Upper lobe of left lung (tissue), 6 donors: Measurements from ENCODE around the gene CCDC86. TPM values are rescaled to one million over a fixed set of nuclear protein-coding genes. Genes with fewer than 3 reads are reported as not detected.
A peak's percentile ranks its signal among the peaks of the same experiment; 100 is the strongest.

Source experiments
- ATAC-seq, 2 donors: fragments of 200-7000 bp; cut with Tn5 transposase; one replicate each; pipeline ENCODE4 v1.9.1; 2022; ENCODE audit warnings: mild to moderate bottlenecking in 2 of 2, moderate library complexity in 2 of 2; ENCODE audit not compliant: low FRiP score in 2 of 2
- DNase-seq, 2 donors: peaks; one replicate each; pipeline ENCODE4 v3.0.0-alpha.2; 2019 to 2020
- H3K27ac ChIP-seq, 4 donors: fragments of 200-600 bp; sonication (generic); one replicate each; pipeline ENCODE4 v1.5.1; 2016 to 2019
- H3K27me3 ChIP-seq, 4 donors: fragments of 200-600 bp; sonication (generic); one replicate each; pipeline ENCODE4 v1.5.1; 2017 to 2019
- H3K36me3 ChIP-seq, 4 donors: fragments of 200-600 bp; sonication (generic); one replicate each; pipeline ENCODE4 v1.5.1; 2016 to 2019
- H3K4me1 ChIP-seq, 4 donors: fragments of 200-600 bp; sonication (generic); one replicate each; pipeline ENCODE4 v1.5.1; 2018 to 2019
- H3K4me3 ChIP-seq, 4 donors: fragments of 200-600 bp; sonication (generic); one replicate each; pipeline ENCODE4 v1.5.1; 2017 to 2019; ENCODE audit warnings: mild to moderate bottlenecking in 2 of 4, moderate library complexity in 1 of 4
- H3K9me3 ChIP-seq, 4 donors: fragments of 200-600 bp; sonication (generic); one replicate each; pipeline ENCODE4 v1.5.1; 2018 to 2019
- CTCF ChIP-seq, 6 experiments: fragments of 450-650 bp in 4 of 6; fragments of 200-600 bp in 2 of 6; sonication (generic) in 2 of 6; IDR thresholded peaks; one replicate each; pipeline ENCODE4 v1.5.1; 2016 to 2019; ENCODE audit warnings: antibody characterized with exemption in 6 of 6
- EP300 ChIP-seq, 4 donors: sonication (generic); formaldehyde crosslinking; IDR thresholded peaks; one replicate each; pipeline ENCODE4 v1.5.1; 2017; ENCODE audit warnings: antibody characterized with exemption in 4 of 4, control low read depth in 2 of 4
- POLR2A ChIP-seq, 4 donors: fragments of 450-650 bp; IDR thresholded peaks; one replicate each; pipeline ENCODE4 v1.5.1; 2016 to 2017; ENCODE audit warnings: antibody characterized with exemption in 4 of 4, mild to moderate bottlenecking in 2 of 4
- POLR2AphosphoS5 ChIP-seq, 2 donors: sonication (generic); formaldehyde crosslinking; IDR thresholded peaks; one replicate each; pipeline ENCODE4 v1.5.1; 2017; ENCODE audit warnings: antibody characterized with exemption in 2 of 2
- WGBS, 2 donors: methylation state at CpG; one replicate each; pipeline ENCODE4 v1.1.5; 2017 to 2018; 5-methylcytosine and 5-hydroxymethylcytosine counted together
- total RNA-seq, 6 donors: library from RNA; depleted of rRNA in 4 of 6; stranded (reverse); fragments of >200 nt in 4 of 6; gene quantifications; one replicate each; pipeline versions ENCODE4 v1.1.0 to v1.2.1, GENCODE V29; 2016 to 2021
- donor health status: DM: no; HTN: no; CAD: no; lungs with moderate emphysema.
- donor health status: DM: no; HTN: yes; CAD: no; lungs with severe emphysema.

Gene CCDC86
- total RNA-seq, 6 donors from 2014 or later = 9.0 to 25.1 (median 17.9) TPM

- H3K27me3 ChIP-seq = peaks cover 0 to 2% (median 0%) of the 10 kb centered on the region in 4 donors
- no peak overlapping the region for H3K27ac ChIP-seq
- no peak for ATAC-seq
- TF ChIP-seq POLR2AphosphoS5 (IDR thresholded peaks at IDR 0.05) = no peak
- TF ChIP-seq EP300 (IDR thresholded peaks at IDR 0.05) = no peak
- no peaks in the 10 kb centered on the region for H3K36me3 ChIP-seq
- H3K4me1 ChIP-seq = peaks cover 0 to 8% (median 0%) of the 10 kb centered on the region in 4 donors
- no peak overlapping the region for H3K4me3 ChIP-seq
- DNase-seq = no peak
- 47 to 64% methylated on average over 2 to 10 of the region's 10 CpGs for WGBS, 2 donors
- no peaks in the 10 kb centered on the region for H3K9me3 ChIP-seq
Measured at GRCh38 chr11:60830478-60831142, 11.3 kb upstream of the CCDC86 start.

- H3K36me3 ChIP-seq = no peaks in the 10 kb centered on the region
- H3K4me1 ChIP-seq = peaks cover 0 to 8% (median 0%) of the 10 kb centered on the region in 4 donors
- H3K9me3 ChIP-seq = no peaks in the 10 kb centered on the region
- ATAC-seq (peak; percentile 86 to 92), DNase-seq (peak in 1 of 2 donors; percentile 89)
- H3K27ac ChIP-seq = no peak overlapping the region
- peaks cover 0 to 2% (median 0%) of the 10 kb centered on the region in 4 donors for H3K27me3 ChIP-seq
- H3K4me3 ChIP-seq = no peak overlapping the region
- WGBS, 2 donors = 20% methylated on average over 8 of the region's 8 CpGs; no CpG with 5 or more reads in 1 of the 2 donors
- TF ChIP-seq CTCF (IDR thresholded peaks at IDR 0.05) (peak; percentile 83 to 90 (median 88)), POLR2A (IDR thresholded peaks at IDR 0.05) (no peak)
Measured at GRCh38 chr11:60831143-60831500, 10.8 kb upstream of the CCDC86 start.

- Histone ChIP-seq H3K27ac (no peak overlapping the region), H3K27me3 (peaks cover 0 to 2% (median 0%) of the 10 kb centered on the region in 4 donors), H3K9me3 (no peaks in the 10 kb centered on the region), H3K4me1 (peaks cover 0 to 8% (median 0%) of the 10 kb centered on the region in 4 donors), H3K36me3 (no peaks in the 10 kb centered on the region), H3K4me3 (no peak overlapping the region)
- DNase-seq = no peak
- no peak for ATAC-seq
- WGBS, 2 donors = 54 to 68% methylated on average over 6 to 7 of the region's 7 CpGs
- TF ChIP-seq EP300 (IDR thresholded peaks at IDR 0.05) (no peak), POLR2A (IDR thresholded peaks at IDR 0.05) (no peak), CTCF (IDR thresholded peaks at IDR 0.05) (no peak), POLR2AphosphoS5 (IDR thresholded peaks at IDR 0.05) (no peak)
Measured at GRCh38 chr11:60831501-60832079, 10.3 kb upstream of the CCDC86 start.

GRCh38 chr11:60834742-60835533 is 7.0 kb upstream of the CCDC86 start:
- 60 to 66% methylated on average over 7 of the region's 7 CpGs for WGBS, 2 donors
- no peak overlapping the region for H3K4me3 ChIP-seq
- no peaks in the 10 kb centered on the region for H3K9me3 ChIP-seq
- no peak for ATAC-seq
- TF ChIP-seq EP300 (IDR thresholded peaks at IDR 0.05) (no peak), CTCF (IDR thresholded peaks at IDR 0.05) (no peak), POLR2A (IDR thresholded peaks at IDR 0.05) (no peak)
- H3K36me3 ChIP-seq = no peaks in the 10 kb centered on the region
- DNase-seq = no peak
- H3K27ac ChIP-seq = no peak overlapping the region
- peaks cover 0 to 8% (median 0%) of the 10 kb centered on the region in 4 donors for H3K4me1 ChIP-seq
- H3K27me3 ChIP-seq = no peaks in the 10 kb centered on the region

GRCh38 chr11:60835534-60835846 is 6.4 kb upstream of the CCDC86 start:
- TF ChIP-seq POLR2AphosphoS5 (IDR thresholded peaks at IDR 0.05) (no peak), CTCF (IDR thresholded peaks at IDR 0.05) (no peak), EP300 (IDR thresholded peaks at IDR 0.05) (no peak), POLR2A (IDR thresholded peaks at IDR 0.05) (no peak)
- Histone ChIP-seq H3K27me3 (no peaks in the 10 kb centered on the region), H3K36me3 (no peaks in the 10 kb centered on the region), H3K27ac (no peak overlapping the region), H3K4me1 (peaks cover 0 to 9% (median 0%) of the 10 kb centered on the region in 4 donors), H3K4me3 (no peak overlapping the region), H3K9me3 (no peaks in the 10 kb centered on the region)
- DNase-seq (no peak), ATAC-seq (peak in 1 of 2 donors; percentile 56)
- 75 to 78% methylated on average over 3 of the region's 3 CpGs for WGBS, 2 donors
